CD4-positive, alpha-beta T cell treated with Interleukin-21 for 1 hour (primary cell): ENCODE measurements around the gene KCNK10.

Experiments used
- DNase-seq: peaks from one replicate; pipeline ENCODE4 v3.0.0-alpha.2; 2020

KCNK10 gene

GRCh38 chr14:88218119-88218915 lies 104.8 kb downstream of the KCNK10 start:
- no peak for DNase-seq

- no peak for DNase-seq
Measured at GRCh38 chr14:88212691-88213090, 110.4 kb downstream of the KCNK10 start.

GRCh38 chr14:88210426-88210825 lies 112.6 kb downstream of the KCNK10 start:
- no peak for DNase-seq

- DNase-seq: no peak
Measured at GRCh38 chr14:88209273-88209672, 113.8 kb downstream of the KCNK10 start.

- DNase-seq: no peak
Measured at GRCh38 chr14:88208858-88209257, 114.2 kb downstream of the KCNK10 start.

- no peak for DNase-seq
Measured at GRCh38 chr14:88204221-88204620, 118.8 kb downstream of the KCNK10 start.

- DNase-seq: no peak
Measured at GRCh38 chr14:88203291-88203690, 119.8 kb downstream of the KCNK10 start.

- no peak for DNase-seq
Measured at GRCh38 chr14:88202286-88202685, 120.8 kb downstream of the KCNK10 start.

GRCh38 chr14:88201851-88202250 lies 121.2 kb downstream of the KCNK10 start:
- DNase-seq: no peak

- DNase-seq: no peak
Measured at GRCh38 chr14:88199882-88200281, 123.2 kb downstream of the KCNK10 start.

- no peak for DNase-seq
Measured at GRCh38 chr14:88198446-88198845, 124.6 kb downstream of the KCNK10 start.

- DNase-seq: no peak
Measured at GRCh38 chr14:88196925-88197324, 126.1 kb downstream of the KCNK10 start.

GRCh38 chr14:88196116-88196890 lies 126.8 kb downstream of the KCNK10 start:
- no peak for DNase-seq

GRCh38 chr14:88195676-88196075 lies 127.4 kb downstream of the KCNK10 start:
- no peak for DNase-seq

GRCh38 chr14:88194531-88194930 lies 128.5 kb downstream of the KCNK10 start:
- DNase-seq: no peak

- no peak for DNase-seq
Measured at GRCh38 chr14:88191605-88192004, 131.5 kb downstream of the KCNK10 start.

GRCh38 chr14:88189417-88190191 lies 133.5 kb downstream of the KCNK10 start:
- peak; percentile 56 for DNase-seq

GRCh38 chr14:88188745-88189416 lies 134.2 kb downstream of the KCNK10 start:
- DNase-seq: no peak

- no peak for DNase-seq
Measured at GRCh38 chr14:88185843-88186242, 137.2 kb downstream of the KCNK10 start.

GRCh38 chr14:88184956-88185355 lies 138.1 kb downstream of the KCNK10 start:
- DNase-seq: no peak

GRCh38 chr14:88181072-88181471 lies 142.0 kb downstream of the KCNK10 start:
- no peak for DNase-seq

GRCh38 chr14:88179716-88180115 lies 143.4 kb downstream of the KCNK10 start:
- DNase-seq: no peak

GRCh38 chr14:88170333-88170732 lies 152.7 kb downstream of the KCNK10 start:
- no peak for DNase-seq
